HG03064 (cell line): ENCODE results near the gene FAIM2.
A peak's percentile ranks its signal among the peaks of the same experiment; 100 is the strongest.

Experiments used
- ATAC-seq: cut with Tn5 transposase; IDR thresholded peaks from one replicate; pipeline ENCODE4 v1.9.1; 2021; ENCODE audit warnings: low read depth; ENCODE audit not compliant: unreplicated experiment

The FAIM2 gene

DNA sequence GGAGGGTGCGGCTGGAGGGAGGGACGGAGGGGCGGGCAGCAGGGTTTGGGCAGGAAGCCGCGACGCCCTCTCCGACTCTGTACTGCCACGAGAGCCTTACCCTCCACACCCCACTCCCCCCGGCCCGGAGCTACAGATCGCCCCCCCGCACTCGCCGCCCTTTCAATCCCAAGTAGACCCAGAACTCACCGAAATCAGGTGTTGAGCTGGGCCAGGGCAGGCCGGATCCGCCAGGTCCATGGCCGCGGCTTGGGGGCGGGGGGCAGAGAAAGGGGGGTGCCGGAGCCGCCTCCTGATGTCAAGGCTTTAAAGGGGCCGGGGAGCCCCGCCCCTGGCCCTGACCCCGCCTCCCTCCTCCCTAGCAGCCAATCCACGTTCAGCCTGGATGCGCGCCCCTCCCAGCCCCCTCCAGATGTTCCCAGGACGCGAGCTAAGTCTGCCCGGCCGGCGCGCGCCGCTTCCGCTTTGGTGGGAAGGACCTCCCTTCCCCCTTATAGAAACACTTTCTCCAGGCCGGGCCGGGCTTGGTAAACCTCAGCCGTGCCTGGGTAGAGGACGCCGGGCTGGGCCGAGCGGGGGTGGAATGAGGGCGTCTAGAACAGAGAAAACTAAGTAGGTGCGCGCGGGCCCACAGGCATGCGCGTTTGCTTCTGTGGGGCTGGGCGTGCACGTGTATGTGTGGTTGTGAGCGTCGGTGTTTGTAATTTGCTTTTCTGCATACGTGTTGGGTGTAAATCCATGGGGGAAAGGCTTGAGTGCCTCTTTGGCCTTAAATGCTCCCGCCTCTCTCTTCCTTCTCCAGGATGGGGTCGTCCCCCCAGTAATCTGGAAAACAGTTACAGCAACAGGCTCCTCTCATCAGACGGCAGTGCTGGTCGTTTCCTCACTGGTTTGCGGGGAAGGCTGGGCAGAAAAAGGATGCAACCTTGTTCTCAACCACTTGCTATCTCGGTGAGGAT lies 75.3 kb downstream of the FAIM2 start, which contains the start of gene NCKAP5L:
Gene NCKAP5L (minus strand): TSS at position 281 of the 959 bp plus-strand sequence. CDS start 24,369 bp downstream, outside the sequence.
- ATAC-seq: peak; percentile 83

DNA sequence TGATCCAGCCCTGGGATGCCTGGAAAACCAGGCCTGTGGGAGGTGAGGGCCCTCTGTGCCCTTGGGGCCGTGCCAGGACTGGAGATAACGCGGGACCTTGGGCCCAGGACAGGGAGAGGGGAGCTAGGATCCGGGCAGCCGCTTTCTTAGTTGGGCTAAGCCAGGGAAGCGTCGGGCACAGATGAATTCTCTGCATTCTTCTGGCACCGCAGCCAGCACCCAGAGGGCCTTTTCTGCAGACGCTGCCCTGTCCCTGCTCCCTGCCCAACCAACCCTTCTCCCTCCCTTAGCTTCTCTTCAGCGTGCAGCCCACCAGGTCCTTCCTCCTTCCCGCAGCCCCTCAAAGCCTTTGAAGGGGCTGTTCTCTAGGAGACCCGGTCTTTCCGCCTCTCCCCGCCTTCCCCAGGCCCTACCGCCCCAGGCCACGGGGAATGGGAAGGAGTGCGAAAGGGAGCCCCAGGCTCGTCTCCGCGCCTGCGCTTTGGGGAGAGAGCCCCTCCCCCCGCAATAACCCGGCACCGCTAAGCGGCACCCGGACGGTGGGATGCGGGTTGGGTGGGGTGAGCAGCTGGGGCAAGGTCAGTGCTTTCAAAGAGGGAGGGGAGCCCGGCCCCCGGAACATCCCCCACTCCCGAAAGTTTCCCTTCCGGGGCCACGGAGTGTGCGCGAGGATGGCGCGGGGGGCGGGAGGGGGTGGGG lies 76.2 kb downstream of the FAIM2 start:
- ATAC-seq: no peak

DNA sequence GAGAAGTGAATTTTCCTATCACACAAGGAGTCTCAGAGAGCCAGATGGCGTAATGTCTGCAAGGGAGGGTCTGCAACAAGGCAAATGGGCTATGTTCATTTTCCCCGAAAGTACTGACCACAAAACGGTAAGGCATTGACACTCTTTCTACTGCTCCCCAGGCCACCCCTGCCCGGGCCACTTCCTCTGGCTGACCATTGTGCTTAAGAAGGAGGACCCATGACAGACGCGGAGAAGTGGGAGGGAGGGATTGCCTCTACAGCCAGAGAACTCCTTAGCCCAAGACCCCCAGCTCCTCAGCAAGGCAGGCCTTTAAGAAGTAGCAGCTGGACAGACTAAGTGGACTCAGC lies 76.7 kb downstream of the FAIM2 start:
- ATAC-seq: no peak

DNA sequence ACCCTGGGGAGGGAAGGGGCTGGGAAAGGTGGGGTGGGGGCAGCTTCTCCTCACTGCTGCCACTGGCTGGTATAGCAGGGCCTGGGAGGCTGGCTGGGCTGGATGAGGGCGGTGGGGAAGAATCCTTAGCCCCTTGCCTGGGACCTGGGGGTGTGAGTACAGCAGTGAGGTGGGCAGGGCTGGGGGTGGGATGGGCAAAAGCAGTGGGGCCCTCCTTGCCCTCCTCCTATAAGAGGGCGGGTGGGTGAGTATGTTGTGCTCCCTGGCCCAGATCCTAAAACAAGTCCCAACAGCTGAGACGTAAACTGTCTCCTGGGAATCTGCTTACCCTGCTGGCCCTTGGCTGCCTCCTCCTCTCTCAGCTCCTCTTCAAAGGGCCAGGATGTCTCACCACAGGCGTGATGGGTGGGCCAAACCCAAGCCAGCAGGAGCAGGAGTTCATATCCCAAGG lies 77.7 kb downstream of the FAIM2 start:
- no peak for ATAC-seq

DNA sequence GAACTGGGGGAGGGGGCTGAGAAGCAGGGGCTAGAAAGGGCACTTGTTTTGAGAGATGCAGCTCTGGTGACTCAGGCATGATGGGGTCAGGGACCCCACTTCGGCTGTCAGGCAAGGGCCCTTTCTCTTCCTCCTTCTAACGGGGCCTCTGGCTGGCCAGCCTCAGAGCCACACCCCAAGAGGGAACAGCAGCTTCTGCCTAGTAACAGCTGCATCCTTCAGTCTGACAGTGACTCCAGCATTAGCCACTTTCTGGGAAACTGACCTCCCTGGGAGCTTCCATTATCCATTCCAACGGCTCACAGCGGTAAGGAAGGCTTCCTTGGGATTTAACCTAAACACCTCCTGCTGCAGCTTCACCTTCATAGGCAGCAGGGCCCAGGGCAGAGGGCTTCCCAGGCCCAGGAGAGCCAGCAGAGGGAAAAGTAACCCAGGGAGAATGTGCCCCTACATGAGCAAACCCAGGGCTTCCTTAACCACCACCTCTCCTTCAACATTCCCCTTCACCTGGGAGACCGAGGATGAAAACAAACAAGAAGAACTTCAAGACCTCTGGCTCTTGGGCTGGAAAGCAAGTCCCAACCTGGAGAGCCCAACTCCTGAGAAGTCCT lies 78.2 kb downstream of the FAIM2 start:
- no peak for ATAC-seq

DNA sequence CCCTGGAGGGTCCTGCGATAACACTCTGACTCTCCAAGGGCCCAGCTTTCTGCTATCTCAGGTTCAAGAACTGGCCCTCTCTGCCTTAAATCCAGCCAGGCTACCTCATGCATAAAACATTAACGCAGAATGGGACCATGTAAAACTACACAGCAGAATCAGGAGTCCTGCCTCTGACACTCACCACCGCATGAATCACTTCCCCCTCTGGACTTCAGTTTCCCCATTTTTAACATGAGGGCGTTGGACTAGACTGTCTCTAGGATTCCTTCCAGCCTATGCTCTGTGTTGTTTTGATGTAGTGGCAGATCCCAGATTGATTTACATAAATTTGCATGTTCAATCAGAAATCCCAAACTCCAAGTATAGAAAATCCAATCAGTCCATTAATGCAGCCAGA lies 78.8 kb downstream of the FAIM2 start:
- no peak for ATAC-seq

DNA sequence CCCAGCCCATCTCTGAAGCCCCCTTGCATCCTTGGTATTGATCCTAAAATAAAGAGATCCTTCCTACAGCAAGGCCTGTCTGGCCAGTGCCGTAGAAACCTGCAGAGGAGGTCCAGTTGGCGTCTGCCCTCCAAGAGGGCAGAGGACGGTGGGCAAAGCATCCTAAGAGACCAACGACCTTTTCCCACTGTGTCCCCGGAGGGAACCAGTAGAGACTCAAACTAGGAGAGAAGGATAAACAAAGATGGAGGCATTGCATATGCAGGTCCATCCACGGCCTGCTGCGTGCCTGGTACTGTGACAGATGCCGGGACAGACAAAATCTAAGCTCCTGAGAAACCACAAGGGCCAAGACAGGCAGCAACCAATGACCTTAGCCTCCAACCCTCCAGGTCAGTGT lies 79.3 kb downstream of the FAIM2 start:
- ATAC-seq: no peak

DNA sequence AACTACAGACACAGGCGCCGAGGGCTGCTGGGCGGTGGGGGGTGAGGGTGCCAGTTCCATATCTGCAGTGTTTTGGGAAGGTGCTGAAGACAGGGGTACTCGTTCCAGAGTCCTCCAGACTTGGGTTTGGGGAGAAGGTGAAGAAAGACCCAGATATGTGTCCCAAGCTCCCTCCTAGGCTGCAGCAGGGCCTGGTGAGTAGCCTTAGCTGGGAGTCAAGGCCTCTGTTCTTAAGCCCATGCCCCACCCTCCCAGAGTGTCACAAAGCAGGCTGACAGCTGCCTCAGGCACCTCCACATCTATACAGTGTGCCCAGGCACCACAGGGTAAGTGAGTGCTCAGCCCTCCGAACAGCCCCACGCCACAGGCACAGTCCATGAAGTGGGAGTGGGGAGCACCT lies 79.7 kb downstream of the FAIM2 start:
- ATAC-seq: no peak

DNA sequence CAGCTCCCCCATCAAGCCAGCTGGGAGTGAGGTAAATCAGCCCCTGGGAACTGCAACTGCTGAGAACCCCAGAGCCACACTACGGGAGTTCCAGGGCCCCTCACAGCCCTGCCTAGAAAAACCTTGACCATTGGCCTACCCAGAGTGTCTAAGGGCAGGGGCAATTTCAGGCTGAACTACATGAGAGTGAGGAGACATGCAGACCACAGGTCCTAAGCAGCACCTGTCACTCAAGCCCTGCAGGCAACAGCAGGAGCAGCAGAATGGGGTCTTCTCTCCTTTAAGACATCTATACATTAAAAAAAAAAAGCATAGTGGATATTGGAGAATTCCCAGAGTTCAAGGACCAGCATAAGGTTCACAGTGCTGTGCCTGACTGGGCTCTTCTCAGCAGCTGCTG lies 80.3 kb downstream of the FAIM2 start:
- no peak for ATAC-seq

DNA sequence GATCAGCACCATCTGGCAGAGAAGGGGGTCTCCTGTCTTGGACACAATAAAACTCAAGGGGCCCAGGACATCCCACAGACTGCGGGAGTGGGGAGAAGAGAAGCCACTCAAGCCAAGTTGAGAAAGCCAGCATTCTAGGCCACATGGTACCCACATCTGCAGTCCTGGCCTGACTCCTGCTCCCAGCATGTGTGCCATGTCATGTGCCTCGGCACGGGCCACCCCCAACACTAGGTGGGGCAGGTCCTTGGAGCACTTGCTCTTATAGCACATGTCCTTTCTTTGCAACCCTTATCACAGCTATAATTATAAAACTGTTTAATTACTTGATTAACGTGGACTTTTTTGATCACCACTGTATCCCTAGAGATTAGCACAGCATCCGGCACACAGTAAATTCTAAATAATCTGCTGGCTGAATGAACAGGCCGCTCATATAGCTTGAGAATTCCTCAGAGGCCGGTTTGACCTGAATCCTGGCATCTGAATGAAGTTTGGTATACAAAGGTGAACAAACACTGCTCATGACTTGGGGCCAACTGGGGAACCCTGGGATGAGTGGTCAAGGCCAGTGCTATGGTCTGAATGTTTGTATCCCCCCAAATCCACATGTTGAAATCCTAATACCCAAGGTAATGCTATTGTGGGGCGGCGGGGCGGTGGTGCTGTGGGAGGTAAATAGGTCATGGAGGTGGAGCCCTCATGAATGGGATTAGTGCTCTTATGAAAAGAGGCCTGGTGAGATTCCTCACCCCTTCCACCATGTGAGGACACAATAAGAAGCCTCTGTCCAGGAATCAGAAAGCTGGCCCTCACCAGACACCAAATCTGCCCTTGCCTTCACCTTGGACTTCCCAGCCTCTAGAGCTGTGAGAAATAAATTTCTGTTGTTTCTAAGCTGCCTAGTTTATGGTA lies 82.1 kb downstream of the FAIM2 start:
- no peak for ATAC-seq

DNA sequence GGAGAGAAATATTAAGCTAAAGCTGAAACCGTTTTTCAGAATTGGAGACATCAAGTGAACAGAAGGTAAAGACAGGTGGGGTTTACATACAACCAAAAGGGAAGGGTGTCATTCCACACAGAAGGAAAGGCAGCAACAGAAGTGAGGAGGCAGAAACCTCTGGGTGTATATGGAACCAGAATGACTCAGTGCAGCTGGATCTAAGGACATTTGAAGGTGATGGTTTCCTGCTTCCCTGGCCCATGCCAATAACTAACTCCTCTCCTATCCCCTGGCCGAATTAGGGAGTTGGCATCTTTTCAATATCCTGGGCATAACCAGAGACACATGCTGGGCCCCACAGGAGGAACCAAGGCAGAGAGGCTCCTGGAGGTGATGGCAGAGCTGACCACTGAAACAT lies 83.9 kb downstream of the FAIM2 start:
- ATAC-seq: no peak

DNA sequence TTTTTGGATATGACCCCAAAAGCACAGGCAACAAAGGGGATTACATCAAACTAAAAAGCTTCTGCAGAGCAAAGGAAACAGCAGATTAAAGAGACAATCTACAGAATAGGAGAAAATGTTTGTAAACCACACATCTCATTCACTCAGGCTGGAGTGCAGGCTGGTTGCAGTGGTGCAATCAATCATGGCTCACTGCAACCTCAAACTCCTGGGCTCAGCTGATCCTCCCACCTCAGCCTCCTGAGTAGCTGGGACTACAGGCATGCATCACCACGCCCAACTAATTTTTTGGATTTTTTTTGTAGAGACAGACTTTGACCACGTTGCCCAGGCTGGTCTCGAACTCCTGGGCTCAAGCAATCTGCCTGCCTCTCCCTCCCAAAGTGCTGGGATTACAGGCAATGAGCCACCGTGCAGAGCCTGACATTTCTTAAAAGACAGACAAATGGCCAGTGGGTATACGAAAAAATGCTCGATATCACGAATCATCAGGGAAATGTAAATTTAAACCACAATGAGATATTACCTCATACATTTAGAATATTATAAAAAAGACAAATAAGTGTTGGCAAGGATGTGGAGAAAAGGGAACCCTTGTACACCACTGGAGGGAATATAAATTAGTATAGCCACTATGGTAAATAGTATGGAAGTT lies 85.3 kb downstream of the FAIM2 start:
- ATAC-seq: no peak
